ENCODE measurements around the gene AP3D1.
"Not testable (repeated sequence)": the region's sequence is repeated elsewhere in the genome, so short reads cannot be mapped to it uniquely, and the experiment has no call there.

AP3D1 gene

DNA sequence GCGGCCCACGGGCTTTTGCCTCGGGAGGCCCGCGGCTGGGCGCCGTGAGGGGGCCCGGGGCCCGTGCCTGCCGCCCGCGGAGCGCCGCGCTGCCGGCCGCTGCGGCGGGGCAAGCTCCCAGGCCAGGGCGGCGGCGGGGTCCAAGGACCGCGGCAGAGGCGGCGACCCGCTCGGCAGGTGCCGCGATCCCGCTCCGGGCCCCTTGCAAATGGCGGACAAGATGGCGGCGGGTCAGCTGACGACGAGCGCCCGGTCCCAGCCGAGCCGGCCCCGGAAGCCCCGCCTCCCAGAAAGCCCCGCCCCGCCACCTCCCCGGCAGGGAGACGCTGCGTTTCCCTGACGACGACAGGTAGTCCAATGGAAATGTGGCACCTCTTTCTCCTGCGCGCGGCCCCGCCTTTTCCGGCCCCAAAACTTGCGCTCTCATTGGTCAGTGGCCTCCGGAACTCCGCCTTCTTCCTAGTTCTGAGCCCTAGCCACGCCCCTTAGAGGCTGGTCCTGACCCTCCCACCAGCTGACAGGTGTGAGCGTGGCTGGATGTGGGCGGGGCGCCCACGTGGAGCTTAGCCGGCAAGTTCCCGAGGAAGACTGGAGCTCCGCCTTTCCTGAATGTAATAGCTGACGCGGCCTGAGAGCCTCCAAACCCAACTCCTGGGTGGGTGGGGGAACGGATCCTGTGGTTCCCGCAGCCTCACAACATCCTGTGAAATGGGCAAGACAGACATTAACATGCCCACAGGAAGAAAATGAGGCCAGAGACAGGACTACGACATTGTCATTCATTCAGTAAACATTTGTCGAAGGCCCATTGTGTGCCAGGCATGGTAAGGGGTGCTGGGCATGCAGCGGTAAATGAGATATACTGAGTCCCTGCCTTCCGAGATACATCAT, at the start of gene AP3D1:
TSS of gene AP3D1 (minus strand) at position 228 of the 891 bp plus-strand sequence. CDS start 232 bp downstream, outside the sequence.
- DNase-seq, result peak; percentile 93 to 99

- not testable (repeated sequence) for DNase-seq
Observed at GRCh38 chr19:2200624-2201294, 49.4 kb upstream of the AP3D1 start.

- no peak for DNase-seq
Observed at GRCh38 chr19:2199861-2200623, 48.7 kb upstream of the AP3D1 start.

DNA sequence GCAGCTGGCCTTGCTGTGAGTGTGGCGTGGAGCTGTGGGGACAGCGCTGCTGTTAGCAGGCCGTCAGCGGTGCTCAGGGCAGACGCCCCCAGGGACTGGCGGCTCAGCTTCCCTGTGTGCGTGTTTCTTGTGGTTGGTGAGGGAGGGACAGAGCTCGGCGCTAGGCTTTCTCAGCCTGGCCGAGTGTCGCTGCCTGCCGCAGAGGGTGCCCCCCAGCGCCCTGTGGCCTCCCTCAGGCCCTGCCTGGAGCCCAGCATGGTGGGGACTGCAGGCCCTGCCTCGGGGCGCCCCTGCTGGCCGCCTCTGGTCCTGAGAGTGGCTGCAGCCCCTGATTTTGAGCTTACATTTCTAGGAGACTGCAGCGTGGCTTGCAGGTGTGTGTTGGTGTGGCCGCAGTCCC, 47.8 kb upstream of the AP3D1 start:
- no peak for DNase-seq

DNA sequence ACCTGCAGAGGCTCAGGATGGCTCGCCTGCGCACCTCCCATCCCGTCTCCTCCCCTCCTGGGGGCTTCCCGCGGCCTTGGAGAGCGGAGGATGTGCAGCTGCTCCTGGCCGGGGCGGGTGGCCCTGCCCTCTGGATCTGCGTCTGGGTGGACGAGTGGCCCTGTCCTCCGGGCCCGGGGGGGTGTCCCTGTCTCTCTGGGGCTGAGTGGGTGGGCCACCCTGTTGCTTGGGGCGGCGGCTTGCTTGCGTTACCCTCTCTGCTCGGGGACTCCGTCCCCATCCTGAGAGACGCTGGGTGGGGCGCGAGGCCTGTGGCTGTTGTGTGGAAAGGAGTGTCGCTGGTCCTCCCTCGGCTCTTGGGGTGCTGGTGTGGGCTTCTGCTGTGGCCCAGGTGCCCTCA, 47.0 kb upstream of the AP3D1 start:
- DNase-seq, result no peak

GRCh38 chr19:2197270-2197669, 45.9 kb upstream of the AP3D1 start:
- no peak for DNase-seq

- DNase-seq, result no peak
Observed at GRCh38 chr19:2195914-2196313, 44.5 kb upstream of the AP3D1 start.

DNA sequence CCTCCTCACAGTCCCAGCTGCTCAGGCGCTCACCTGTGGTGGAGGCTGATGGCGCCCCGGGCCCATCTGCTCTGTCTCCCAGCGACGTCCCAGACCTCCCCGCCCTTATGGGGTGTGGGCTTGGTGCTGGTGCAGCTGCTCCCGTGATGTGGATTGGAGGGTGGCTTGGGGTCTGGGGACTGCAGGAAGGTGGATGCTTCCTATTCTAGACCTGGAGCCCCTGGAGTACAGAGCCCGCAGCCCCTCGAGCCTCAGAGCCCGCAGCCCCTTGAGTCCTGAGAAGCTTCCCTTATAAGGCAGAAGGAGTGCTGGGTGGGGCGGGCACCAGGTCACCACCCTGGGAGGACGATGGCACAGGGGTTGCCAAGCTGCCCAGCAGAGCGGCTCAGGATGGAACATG, 44.0 kb upstream of the AP3D1 start:
- no peak for DNase-seq

DNA sequence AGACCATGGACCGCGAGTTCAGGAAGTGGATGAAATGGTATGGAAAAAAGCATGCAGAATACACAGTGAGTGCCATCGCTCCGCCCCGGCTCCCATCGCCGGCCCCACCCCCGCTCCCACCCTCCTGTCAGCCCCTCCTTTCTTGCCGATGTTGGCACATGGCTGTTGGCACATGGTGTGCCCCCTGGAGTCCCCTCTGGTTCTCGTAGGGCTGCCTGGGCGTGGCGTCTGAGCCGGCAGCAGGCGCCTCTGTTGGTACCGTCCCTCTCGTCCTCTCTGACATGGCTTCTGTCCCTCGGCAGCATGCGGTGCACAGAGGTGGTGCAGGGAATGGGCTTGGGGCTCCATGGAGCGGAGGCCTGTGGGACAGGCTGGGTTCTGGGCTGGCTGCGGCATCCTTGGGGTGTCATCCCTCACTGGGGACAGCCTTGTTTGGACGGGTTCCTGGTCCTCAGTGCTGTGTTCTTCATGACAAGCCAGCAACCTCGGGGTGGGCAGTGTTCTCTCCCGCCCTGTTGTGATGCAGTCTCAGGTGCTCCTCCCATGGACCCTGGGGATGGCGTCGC, 43.2 kb upstream of the AP3D1 start:
- no peak for DNase-seq

- DNase-seq, result no peak
Observed at GRCh38 chr19:2193807-2194206, 42.4 kb upstream of the AP3D1 start.

- no peak for DNase-seq
Observed at GRCh38 chr19:2192862-2193261, 41.5 kb upstream of the AP3D1 start.

DNA sequence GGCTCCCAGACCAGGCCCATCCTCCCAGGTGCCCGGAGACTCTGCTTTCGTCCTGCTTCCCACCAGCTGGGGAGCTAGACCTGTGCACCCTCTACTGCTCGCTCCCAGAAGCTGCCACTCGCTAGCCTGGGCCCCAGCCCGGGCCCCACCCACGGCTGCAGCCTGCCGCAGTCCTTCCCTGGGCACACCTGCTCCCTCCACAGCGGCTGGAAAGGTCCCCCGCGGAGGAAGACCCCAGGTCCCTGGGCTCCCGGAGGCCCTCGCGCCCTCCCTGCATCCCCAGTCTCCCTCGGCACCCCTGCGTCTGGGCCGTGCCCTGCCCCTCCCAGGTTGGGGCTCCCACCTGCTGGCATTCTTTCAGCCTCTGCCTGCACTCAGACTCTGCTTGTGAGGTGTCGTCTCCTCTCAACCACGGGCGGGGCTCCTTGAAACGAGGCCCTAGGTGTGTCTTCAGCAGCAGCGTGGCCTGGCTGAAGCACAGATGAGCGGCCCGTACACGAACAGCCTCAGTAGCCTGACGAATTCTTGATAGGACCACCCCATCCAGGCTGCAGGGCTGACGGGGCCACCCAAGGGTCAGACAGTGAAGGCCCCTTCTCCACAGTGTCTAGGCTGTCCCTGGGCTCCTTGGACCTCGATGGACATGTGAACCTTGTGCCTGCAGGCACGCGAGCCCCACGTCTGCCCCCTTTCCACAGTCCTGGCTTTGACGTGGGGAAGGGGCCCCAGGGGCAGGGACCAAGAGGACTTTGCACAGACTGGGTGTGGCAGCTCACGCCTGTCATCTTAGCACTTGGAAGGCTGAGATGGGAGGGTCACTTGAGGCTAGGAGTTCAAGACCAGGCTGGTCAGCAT, 40.3 kb upstream of the AP3D1 start:
- no peak for DNase-seq

GRCh38 chr19:2190848-2191455, 39.6 kb upstream of the AP3D1 start:
- no peak for DNase-seq

DNA sequence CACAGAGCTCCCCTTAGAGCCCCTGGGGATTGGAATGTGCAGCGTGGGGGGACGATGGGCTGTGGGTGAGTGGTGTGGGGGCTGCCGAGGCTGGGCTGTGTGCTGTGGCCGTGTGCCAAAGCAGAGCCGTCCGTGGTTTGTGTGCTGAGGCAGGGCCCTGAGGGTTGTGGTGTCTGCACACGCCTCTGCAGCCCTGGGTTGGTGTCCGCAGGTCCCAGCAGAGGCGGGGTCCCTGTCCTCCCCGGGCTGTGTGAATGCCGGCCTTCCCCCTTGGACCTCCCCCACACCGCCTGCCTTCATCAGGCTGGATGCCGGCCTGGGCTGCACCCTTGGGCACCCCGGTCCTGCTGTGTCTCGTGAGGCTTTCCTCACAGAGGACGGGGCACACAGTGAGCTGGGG, 38.5 kb upstream of the AP3D1 start:
- DNase-seq, result no peak

- DNase-seq, result no peak
Observed at GRCh38 chr19:2188708-2189385, 37.5 kb upstream of the AP3D1 start.

- DNase-seq, result no peak
Observed at GRCh38 chr19:2187159-2187558, 35.8 kb upstream of the AP3D1 start.

DNA sequence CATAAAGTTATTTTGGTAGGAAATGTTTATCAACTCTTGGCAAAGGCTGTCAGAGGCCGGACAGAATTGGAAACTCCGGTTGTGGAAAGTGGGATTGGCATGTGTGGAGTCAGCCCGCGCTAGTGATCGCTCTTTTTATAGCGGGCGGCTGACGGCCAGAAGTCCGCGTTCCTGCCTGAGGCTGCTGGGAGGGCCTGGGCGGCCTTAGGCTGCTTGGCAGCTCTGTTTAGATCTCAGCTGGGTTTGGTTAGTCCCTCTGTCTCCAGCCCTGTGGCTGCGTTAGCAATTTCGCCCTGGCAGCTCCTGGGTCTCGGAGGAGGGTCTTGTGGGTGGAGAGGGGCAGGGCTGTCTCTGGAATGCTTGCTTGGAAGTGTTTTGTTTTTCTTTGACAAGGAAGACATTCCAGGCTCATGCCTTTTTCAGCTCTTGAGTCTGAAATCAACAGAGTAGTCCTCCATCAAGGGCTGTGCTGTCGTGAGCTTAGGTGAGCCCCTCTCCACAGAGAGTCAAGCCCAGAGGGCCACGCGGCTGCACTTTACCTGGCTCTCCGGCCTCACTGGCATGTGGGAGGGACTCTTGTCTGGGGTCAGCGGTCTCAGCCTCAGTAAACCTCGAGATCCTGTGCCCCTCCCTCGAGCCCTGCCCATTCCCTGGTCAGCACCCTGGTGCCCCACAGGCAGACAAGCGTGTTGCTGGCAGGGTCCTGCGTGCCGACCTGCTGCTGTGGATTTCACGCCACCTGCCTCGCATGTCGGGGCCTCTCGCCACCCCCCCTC, 34.9 kb upstream of the AP3D1 start:
- no peak for DNase-seq

DNA sequence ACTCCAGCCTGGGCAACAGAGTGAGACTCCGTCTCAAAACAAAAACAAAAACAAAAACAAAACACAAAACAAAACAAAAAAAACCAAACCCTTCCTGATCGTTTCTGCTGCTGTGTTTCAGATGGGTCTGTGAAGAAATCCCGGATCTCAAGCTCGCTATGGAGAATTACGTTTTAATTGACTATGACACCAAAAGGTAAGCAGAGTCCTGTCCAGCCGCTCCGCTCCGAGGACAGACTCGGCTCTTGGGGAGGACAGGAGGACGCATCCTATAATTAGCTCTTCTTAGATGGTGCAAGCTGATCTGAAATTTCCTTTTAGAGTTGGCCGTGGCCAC, 34.3 kb upstream of the AP3D1 start:
- DNase-seq, result no peak

DNA sequence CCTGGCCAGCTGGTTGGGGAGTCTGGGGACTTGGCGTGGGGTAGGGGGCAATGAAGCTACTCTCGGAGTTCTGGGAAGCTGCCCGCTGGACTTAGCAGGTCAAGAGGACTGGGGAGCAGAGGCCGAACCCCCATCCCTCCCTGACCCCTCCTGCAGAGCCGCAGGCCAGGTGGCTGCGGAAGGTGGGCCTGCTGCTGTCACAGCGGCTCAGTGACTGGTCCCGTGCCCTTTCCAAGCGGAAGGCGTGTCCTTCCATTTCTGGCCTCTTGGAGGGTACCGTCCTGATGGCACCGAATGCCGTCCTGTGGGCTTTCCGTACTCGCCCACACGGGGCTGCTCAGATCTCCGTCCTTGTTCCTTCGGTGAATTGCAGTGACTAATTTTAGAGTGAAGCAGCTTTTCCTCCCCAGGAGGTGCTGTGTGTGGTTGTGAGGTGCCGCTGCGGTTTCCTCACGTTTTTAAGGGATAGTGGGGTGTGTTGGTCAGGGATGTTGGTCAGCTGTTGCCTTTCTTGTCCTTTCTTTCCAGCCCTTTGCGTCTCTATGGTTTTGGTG, 33.1 kb upstream of the AP3D1 start:
- no peak for DNase-seq

GRCh38 chr19:2181633-2181997, 30.2 kb upstream of the AP3D1 start:
- no peak for DNase-seq

Data from SW 1271 (cell line).